ENCODE measurements around the gene KDM4C.

DNA sequence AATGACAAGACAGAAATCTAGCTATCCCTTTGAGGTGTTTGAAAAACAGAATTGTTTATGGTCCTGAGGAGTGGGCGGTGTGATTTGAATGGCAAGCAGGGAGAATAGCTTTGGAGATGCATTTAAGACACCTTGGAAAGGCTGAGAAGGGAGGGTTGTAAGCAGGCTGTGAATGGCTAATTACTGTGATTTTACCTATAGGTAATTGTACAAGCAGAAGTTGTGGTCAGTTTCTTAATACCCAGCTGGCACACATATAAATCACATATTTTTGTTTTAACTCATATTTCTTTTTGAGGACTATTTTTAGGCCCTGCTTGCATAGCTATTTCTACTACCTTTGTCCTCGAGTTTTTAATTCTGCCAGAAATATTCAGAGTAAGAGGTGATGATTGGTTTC lies 248.6 kb downstream of the KDM4C start:
- TF ChIP-seq EZH2 (IDR thresholded peaks at IDR 0.05; ENCODE audit: insufficient read depth, poor library complexity, severe bottlenecking) (no peak), EZH2phosphoT487 (IDR thresholded peaks at IDR 0.05; ENCODE audit: insufficient read depth, low read depth) (no peak)
